ENCODE data around the gene NCKAP1. TPM values are rescaled to one million over a fixed set of nuclear protein-coding genes. Genes with fewer than 3 reads are reported as not detected.
"Not testable (repeated sequence)": the region's sequence is repeated elsewhere in the genome, so short reads cannot be mapped to it uniquely, and the experiment has no call there.

NCKAP1 gene
- total RNA-seq, 1 donor from 2014 or later = 13.2 TPM

DNA sequence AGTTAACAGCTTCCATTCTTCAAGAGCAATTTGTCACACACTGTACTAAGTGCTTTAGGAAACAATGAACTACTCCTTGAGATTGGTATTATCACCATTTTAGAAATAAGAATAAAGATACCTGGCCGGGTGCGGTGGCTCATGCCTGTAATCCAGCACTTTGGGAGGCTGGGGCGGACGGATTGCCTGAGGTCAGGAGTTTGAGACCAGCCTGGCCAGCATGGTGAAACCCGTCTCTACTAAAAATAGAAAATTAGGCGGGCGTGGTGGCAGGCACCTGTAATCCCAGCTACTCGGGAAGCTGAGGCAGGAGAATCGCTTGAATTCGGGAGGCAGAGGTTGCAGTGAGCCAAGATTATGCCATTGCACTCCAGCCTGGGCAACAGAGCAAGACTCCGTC lies 20.4 kb downstream of the NCKAP1 start:
- intact Hi-C loops (cut with micrococcal nuclease); H3K4me3 Mint-ChIP-seq (ENCODE audit: low read depth): not testable (repeated sequence)

GRCh38 chr2:183014005-183014404 lies 24.3 kb downstream of the NCKAP1 start:
- H3K4me1 Mint-ChIP-seq (ENCODE audit: low read depth) = no peaks in the 10 kb centered on the region
- no peaks in the 10 kb centered on the region for H3K36me3 Mint-ChIP-seq (ENCODE audit: low read depth)
- DNase-seq (ENCODE audit: low spot score) = no peak
- H3K27me3 Mint-ChIP-seq (ENCODE audit: low read depth) = no peaks in the 10 kb centered on the region
- intact Hi-C loops (cut with micrococcal nuclease) = no loop called here
- no peak overlapping the region for H3K27ac Mint-ChIP-seq
- H3K9me3 Mint-ChIP-seq = no peaks in the 10 kb centered on the region
- no peak overlapping the region for H3K4me3 Mint-ChIP-seq (ENCODE audit: low read depth)

More for the DNA sequence above, 20.4 kb downstream of the NCKAP1 start:
- not testable (repeated sequence) for DNase-seq (ENCODE audit: low spot score); H3K9me3 Mint-ChIP-seq; H3K36me3 Mint-ChIP-seq (ENCODE audit: low read depth); H3K27me3 Mint-ChIP-seq (ENCODE audit: low read depth); H3K27ac Mint-ChIP-seq; H3K4me1 Mint-ChIP-seq (ENCODE audit: low read depth)

DNA sequence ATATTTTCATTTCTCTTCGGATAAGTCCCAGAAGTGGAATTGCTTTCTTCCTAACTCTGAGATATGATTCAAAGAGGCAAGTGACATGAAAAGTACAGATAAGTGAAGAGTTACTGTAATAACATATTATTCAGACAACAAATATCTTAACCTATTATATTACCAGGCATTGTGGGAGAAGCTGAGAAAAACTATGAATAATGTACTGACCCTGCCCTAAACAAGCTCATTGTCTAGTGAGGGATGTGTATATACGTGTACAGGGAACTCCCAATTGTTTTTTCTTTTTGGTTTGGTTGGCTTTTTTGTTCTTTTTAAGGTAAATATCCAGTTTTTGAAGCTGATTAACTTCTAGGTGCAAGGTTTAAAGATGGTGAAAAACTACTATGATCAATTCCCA lies 26.5 kb downstream of the NCKAP1 start:
- H3K36me3 Mint-ChIP-seq (ENCODE audit: low read depth) = no peaks in the 10 kb centered on the region
- no peak overlapping the region for H3K4me3 Mint-ChIP-seq (ENCODE audit: low read depth)
- intact Hi-C loops (cut with micrococcal nuclease) = no loop called here
- H3K27ac Mint-ChIP-seq = no peak overlapping the region
- H3K9me3 Mint-ChIP-seq = no peaks in the 10 kb centered on the region
- no peak for DNase-seq (ENCODE audit: low spot score)
- no peaks in the 10 kb centered on the region for H3K27me3 Mint-ChIP-seq (ENCODE audit: low read depth)
- no peaks in the 10 kb centered on the region for H3K4me1 Mint-ChIP-seq (ENCODE audit: low read depth)

DNA sequence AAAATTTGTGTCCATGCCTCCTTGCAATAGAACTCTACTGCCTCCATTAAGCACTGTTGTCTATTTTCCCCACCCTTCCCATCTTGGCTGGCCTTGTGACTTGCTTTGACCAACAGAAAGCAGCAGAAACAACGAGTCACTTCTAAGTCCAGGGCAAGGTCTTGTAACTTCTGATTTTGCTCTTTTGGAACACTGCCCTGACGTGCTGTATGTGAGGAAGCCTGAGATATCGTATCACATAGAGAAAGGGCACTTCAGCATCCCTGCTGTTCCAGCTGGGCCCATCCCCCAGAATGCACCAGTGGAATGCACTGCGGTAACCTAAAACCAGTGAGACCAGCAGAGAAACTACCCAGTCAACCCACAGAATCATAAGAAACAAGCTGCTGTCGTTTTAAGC lies 28.1 kb downstream of the NCKAP1 start:
- Mint-ChIP-seq H3K4me1 (ENCODE audit: low read depth) (no peaks in the 10 kb centered on the region), H3K27me3 (ENCODE audit: low read depth) (no peaks in the 10 kb centered on the region), H3K9me3 (no peaks in the 10 kb centered on the region), H3K4me3 (ENCODE audit: low read depth) (no peak overlapping the region), H3K27ac (no peak overlapping the region), H3K36me3 (ENCODE audit: low read depth) (no peaks in the 10 kb centered on the region)
- intact Hi-C loops (cut with micrococcal nuclease) = no loop called here
- no peak for DNase-seq (ENCODE audit: low spot score)

GRCh38 chr2:183009249-183009899 lies 28.9 kb downstream of the NCKAP1 start:
- no peak for DNase-seq (ENCODE audit: low spot score)
- intact Hi-C loops (cut with micrococcal nuclease) = no loop called here
- Mint-ChIP-seq H3K4me1 (ENCODE audit: low read depth) (no peaks in the 10 kb centered on the region), H3K27ac (no peak overlapping the region), H3K36me3 (ENCODE audit: low read depth) (no peaks in the 10 kb centered on the region), H3K4me3 (ENCODE audit: low read depth) (no peak overlapping the region), H3K27me3 (ENCODE audit: low read depth) (no peaks in the 10 kb centered on the region), H3K9me3 (no peaks in the 10 kb centered on the region)

DNA sequence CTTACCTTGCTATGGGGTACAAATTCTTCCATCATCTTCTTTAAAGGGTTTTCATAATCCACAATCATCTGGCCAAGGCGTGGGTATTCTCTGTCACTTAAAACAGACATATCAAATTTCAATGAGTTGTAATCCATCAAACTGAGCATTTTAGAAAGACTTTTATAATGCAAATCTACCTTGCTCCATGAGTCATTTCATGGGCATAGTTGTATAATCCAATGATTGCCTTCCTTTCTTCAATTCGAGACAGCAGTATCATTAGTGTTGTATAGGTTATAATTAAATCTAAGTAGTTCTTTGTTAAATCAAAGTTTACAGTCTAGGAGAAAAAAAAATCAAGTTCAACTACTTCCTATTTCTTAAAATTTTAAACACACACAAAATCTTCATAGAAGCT lies 36.3 kb downstream of the NCKAP1 start:
- DNase-seq (ENCODE audit: low spot score) = no peak
- Mint-ChIP-seq H3K4me1 (ENCODE audit: low read depth) (no peaks in the 10 kb centered on the region), H3K4me3 (ENCODE audit: low read depth) (no peak overlapping the region), H3K27me3 (ENCODE audit: low read depth) (no peaks in the 10 kb centered on the region), H3K27ac (no peak overlapping the region), H3K36me3 (ENCODE audit: low read depth) (no peaks in the 10 kb centered on the region), H3K9me3 (no peaks in the 10 kb centered on the region)
- intact Hi-C loops (cut with micrococcal nuclease) = no loop called here

DNA sequence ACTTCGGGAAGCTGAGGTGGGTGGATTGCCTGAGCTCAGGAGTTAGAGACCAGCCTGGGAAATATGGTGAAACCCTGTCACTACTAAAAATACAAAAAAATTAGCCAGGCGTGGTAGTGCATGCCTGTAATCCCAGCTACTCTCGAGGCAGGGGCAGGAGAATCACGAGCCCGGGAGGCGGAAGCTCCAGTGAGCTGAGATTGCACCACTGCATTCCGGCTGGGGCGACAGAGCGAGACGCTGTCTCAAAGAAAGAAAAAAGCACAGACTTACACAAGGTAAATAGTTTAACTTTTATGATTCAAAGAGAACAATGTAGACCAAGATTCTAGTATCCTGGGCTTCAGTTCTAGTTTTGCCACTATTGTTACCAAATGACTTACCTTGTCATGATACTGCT lies 37.4 kb downstream of the NCKAP1 start:
- no peak for DNase-seq (ENCODE audit: low spot score)
- no peaks in the 10 kb centered on the region for H3K4me1 Mint-ChIP-seq (ENCODE audit: low read depth)
- no peaks in the 10 kb centered on the region for H3K9me3 Mint-ChIP-seq
- no peak overlapping the region for H3K27ac Mint-ChIP-seq
- H3K27me3 Mint-ChIP-seq (ENCODE audit: low read depth) = no peaks in the 10 kb centered on the region
- intact Hi-C loops (cut with micrococcal nuclease) = no loop called here
- no peaks in the 10 kb centered on the region for H3K36me3 Mint-ChIP-seq (ENCODE audit: low read depth)
- no peak overlapping the region for H3K4me3 Mint-ChIP-seq (ENCODE audit: low read depth)

DNA sequence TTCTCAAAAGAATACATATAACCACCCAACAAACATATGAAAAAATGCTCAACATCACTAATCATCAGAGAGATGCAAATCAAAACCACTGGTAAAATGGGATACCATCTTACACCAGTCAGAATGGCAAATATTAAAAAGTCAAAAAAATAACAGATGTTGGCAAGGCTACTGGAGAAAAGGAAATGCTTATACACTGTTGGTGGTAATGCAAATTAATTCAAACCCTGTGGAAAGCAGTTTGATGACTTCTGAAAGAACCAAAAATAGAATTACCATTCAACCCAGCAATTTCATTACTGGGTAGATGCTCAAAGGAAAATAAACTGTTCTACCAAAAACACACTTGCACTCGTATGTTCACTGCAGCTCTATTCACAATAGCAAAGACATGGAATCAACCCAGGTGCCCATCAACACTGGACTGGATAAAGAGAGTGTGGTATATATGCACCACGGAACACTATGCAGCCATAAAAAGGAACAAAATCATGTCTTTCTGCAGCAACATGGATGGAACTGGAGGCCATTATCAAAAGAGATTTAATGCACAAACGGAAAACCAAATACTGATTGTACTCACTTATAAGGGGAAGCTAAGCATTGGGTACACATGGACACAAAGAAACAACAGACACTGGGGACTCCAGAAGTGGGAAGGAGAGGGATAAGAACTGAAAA lies 38.8 kb downstream of the NCKAP1 start:
- Mint-ChIP-seq H3K27me3 (ENCODE audit: low read depth) (no peaks in the 10 kb centered on the region), H3K4me1 (ENCODE audit: low read depth) (no peaks in the 10 kb centered on the region), H3K9me3 (no peaks in the 10 kb centered on the region), H3K27ac (no peak overlapping the region), H3K36me3 (ENCODE audit: low read depth) (no peaks in the 10 kb centered on the region), H3K4me3 (ENCODE audit: low read depth) (no peak overlapping the region)
- DNase-seq (ENCODE audit: low spot score) = no peak
- intact Hi-C loops (cut with micrococcal nuclease) = no loop called here

GRCh38 chr2:182994228-182994912 lies 43.9 kb downstream of the NCKAP1 start:
- Mint-ChIP-seq H3K27ac (no peak overlapping the region), H3K4me1 (ENCODE audit: low read depth) (no peaks in the 10 kb centered on the region), H3K36me3 (ENCODE audit: low read depth) (no peaks in the 10 kb centered on the region), H3K4me3 (ENCODE audit: low read depth) (no peak overlapping the region), H3K9me3 (no peaks in the 10 kb centered on the region), H3K27me3 (ENCODE audit: low read depth) (no peaks in the 10 kb centered on the region)
- no peak for DNase-seq (ENCODE audit: low spot score)
- intact Hi-C loops (cut with micrococcal nuclease) = no loop called here

DNA sequence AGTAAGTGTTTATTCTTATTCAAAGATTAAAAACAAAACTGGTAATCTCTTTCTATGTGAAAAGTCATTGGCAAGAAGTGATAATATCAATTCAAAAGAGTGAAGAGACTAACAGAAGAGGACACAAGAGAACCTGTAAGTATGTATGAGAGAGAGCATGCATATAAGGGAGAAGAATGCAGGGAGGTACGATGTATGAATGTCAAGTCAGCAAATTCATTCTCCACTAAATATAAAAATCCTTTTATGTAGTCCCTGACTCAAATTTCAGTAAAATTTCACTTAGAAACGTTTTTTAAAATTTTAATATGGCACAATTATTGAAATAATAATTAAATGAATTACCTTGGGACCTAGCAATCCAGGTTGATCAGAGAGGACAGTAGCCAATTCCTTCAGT lies 55.3 kb downstream of the NCKAP1 start:
- H3K27me3 Mint-ChIP-seq (ENCODE audit: low read depth) = no peaks in the 10 kb centered on the region
- no peaks in the 10 kb centered on the region for H3K9me3 Mint-ChIP-seq
- no peaks in the 10 kb centered on the region for H3K4me1 Mint-ChIP-seq (ENCODE audit: low read depth)
- no peak for DNase-seq (ENCODE audit: low spot score)
- H3K4me3 Mint-ChIP-seq (ENCODE audit: low read depth) = no peak overlapping the region
- H3K27ac Mint-ChIP-seq = no peak overlapping the region
- intact Hi-C loops (cut with micrococcal nuclease) = loop anchor here (5.0 kb wide), 2 partner anchors 221 to 796 kb away; no protein-coding TSS in a partner anchor
- no peaks in the 10 kb centered on the region for H3K36me3 Mint-ChIP-seq (ENCODE audit: low read depth)

GRCh38 chr2:182981475-182981874 lies 56.8 kb downstream of the NCKAP1 start:
- not testable (repeated sequence) for H3K27ac Mint-ChIP-seq; H3K4me3 Mint-ChIP-seq (ENCODE audit: low read depth); H3K27me3 Mint-ChIP-seq (ENCODE audit: low read depth); H3K4me1 Mint-ChIP-seq (ENCODE audit: low read depth); H3K9me3 Mint-ChIP-seq; DNase-seq (ENCODE audit: low spot score); H3K36me3 Mint-ChIP-seq (ENCODE audit: low read depth)
- intact Hi-C loops (cut with micrococcal nuclease) = loop anchor here (5.0 kb wide), 2 partner anchors 219 to 794 kb away; no protein-coding TSS in a partner anchor

GRCh38 chr2:182980652-182981051 lies 57.6 kb downstream of the NCKAP1 start:
- intact Hi-C loops (cut with micrococcal nuclease) = loop anchor here (1.0 to 5.0 kb wide), 4 partner anchors 196 to 793 kb away; no protein-coding TSS in a partner anchor
- H3K4me3 Mint-ChIP-seq (ENCODE audit: low read depth) = no peak overlapping the region
- H3K4me1 Mint-ChIP-seq (ENCODE audit: low read depth) = peaks cover 2% of the 10 kb centered on the region
- no peak overlapping the region for H3K27ac Mint-ChIP-seq
- no peaks in the 10 kb centered on the region for H3K27me3 Mint-ChIP-seq (ENCODE audit: low read depth)
- H3K36me3 Mint-ChIP-seq (ENCODE audit: low read depth) = no peaks in the 10 kb centered on the region
- DNase-seq (ENCODE audit: low spot score) = no peak
- H3K9me3 Mint-ChIP-seq = no peaks in the 10 kb centered on the region

GRCh38 chr2:182980115-182980514 lies 58.1 kb downstream of the NCKAP1 start:
- Mint-ChIP-seq H3K4me1 (ENCODE audit: low read depth) (peaks cover 2% of the 10 kb centered on the region), H3K27me3 (ENCODE audit: low read depth) (no peaks in the 10 kb centered on the region), H3K9me3 (no peaks in the 10 kb centered on the region), H3K4me3 (ENCODE audit: low read depth) (no peak overlapping the region), H3K36me3 (ENCODE audit: low read depth) (no peaks in the 10 kb centered on the region), H3K27ac (no peak overlapping the region)
- DNase-seq (ENCODE audit: low spot score) = no peak
- intact Hi-C loops (cut with micrococcal nuclease) = loop anchor here (1.0 to 5.0 kb wide), 4 partner anchors 196 to 793 kb away; no protein-coding TSS in a partner anchor
